Tibial nerve (tissue), 4 donors: Measurements from ENCODE around the gene CAMTA1. TPM values are rescaled to one million over a fixed set of nuclear protein-coding genes. Genes with fewer than 3 reads are reported as not detected.

ENCODE experiments used
- DNase-seq, 2 donors: peaks; one replicate each; pipeline ENCODE4 v3.0.0-alpha.2; 2019; ENCODE audit warnings: low spot score in 2 of 2
- H3K27ac ChIP-seq, 4 donors: fragments of 200-600 bp; sonication (generic) in 3 of 4; one replicate each; pipeline ENCODE4 v1.5.1; 2017 to 2019; ENCODE audit warnings: mild to moderate bottlenecking in 1 of 4
- H3K27me3 ChIP-seq, 2 donors: fragments of 200-600 bp; sonication (generic) in 1 of 2; one replicate each; pipeline versions ENCODE4 v1.5.1 to v1.6.0; 2017 to 2019
- H3K36me3 ChIP-seq, 3 donors: fragments of 200-600 bp; sonication (generic); one replicate each; pipeline ENCODE4 v1.5.1; 2018 to 2019
- H3K4me1 ChIP-seq, 4 donors: fragments of 200-600 bp; sonication (generic) in 3 of 4; one replicate each; pipeline ENCODE4 v1.5.1; 2017 to 2019
- H3K4me3 ChIP-seq, 4 donors: fragments of 200-600 bp; sonication (generic) in 3 of 4; one replicate each; pipeline ENCODE4 v1.5.1; 2017 to 2019; ENCODE audit warnings: mild to moderate bottlenecking in 1 of 4, moderate library complexity in 1 of 4
- H3K9me3 ChIP-seq, 4 donors: fragments of 200-600 bp; sonication (generic) in 3 of 4; one replicate each; pipeline ENCODE4 v1.5.1; 2017 to 2019
- CTCF ChIP-seq, 5 experiments: fragments of 200-600 bp in 3 of 5; fragments of 450-650 bp in 2 of 5; sonication (generic) in 3 of 5; IDR thresholded peaks; one replicate each; pipeline ENCODE4 v1.5.1; 2016 to 2019; ENCODE audit warnings: antibody characterized with exemption in 5 of 5, mild to moderate bottlenecking in 3 of 5, moderate library complexity in 2 of 5
- EP300 ChIP-seq, 2 donors: sonication (generic); formaldehyde crosslinking; IDR thresholded peaks; one replicate each; pipeline ENCODE4 v1.6.1; 2017; ENCODE audit warnings: antibody characterized with exemption in 2 of 2, mild to moderate bottlenecking in 1 of 2
- POLR2A ChIP-seq, 2 donors: fragments of 450-650 bp; IDR thresholded peaks; one replicate each; pipeline ENCODE4 v1.6.1; 2017; ENCODE audit warnings: antibody characterized with exemption in 2 of 2, mild to moderate bottlenecking in 2 of 2, moderate library complexity in 2 of 2
- whole genome bisulfite sequencing, 2 donors: methylation state at CpG; one replicate each; pipeline ENCODE4 v1.1.5; 2018; 5-methylcytosine and 5-hydroxymethylcytosine counted together
- total RNA-seq, 4 donors: library from RNA; depleted of rRNA; stranded (reverse); fragments of >200 nt; gene quantifications; one replicate each; pipeline ENCODE4 v1.1.0, GENCODE V29; 2016

CAMTA1 gene
- total RNA-seq, 4 donors from 2014 or later = 41.8 to 104 (median 87.2) TPM

- DNase-seq = no peak
- no peak for TF ChIP-seq POLR2A (IDR thresholded peaks at IDR 0.05)
- TF ChIP-seq CTCF (IDR thresholded peaks at IDR 0.05) = no peak
- no peak for TF ChIP-seq EP300 (IDR thresholded peaks at IDR 0.05)
- no peaks in the 10 kb centered on the region for H3K9me3 ChIP-seq
Measured at GRCh38 chr1:7658099-7658498, 872.8 kb downstream of the CAMTA1 start.

GRCh38 chr1:7659514-7659913 lies 874.3 kb downstream of the CAMTA1 start:
- Histone ChIP-seq H3K4me1 (no peaks in the 10 kb centered on the region), H3K27ac (no peak overlapping the region), H3K27me3 (no peaks in the 10 kb centered on the region), H3K9me3 (no peaks in the 10 kb centered on the region), H3K4me3 (no peak overlapping the region), H3K36me3 (no peaks in the 10 kb centered on the region)
- TF ChIP-seq EP300 (IDR thresholded peaks at IDR 0.05) (no peak), POLR2A (IDR thresholded peaks at IDR 0.05) (no peak), CTCF (IDR thresholded peaks at IDR 0.05) (no peak)
- no peak for DNase-seq
- 52 to 72% methylated on average over 6 of the region's 6 CpGs for WGBS, 2 donors

More at GRCh38 chr1:7658099-7658498, 872.8 kb downstream of the CAMTA1 start:
- WGBS, 2 donors = 85 to 86% methylated on average over 7 of the region's 7 CpGs
- no peaks in the 10 kb centered on the region for H3K36me3 ChIP-seq
- no peaks in the 10 kb centered on the region for H3K27me3 ChIP-seq
- no peak overlapping the region for H3K4me3 ChIP-seq
- no peaks in the 10 kb centered on the region for H3K4me1 ChIP-seq
- H3K27ac ChIP-seq = no peak overlapping the region

GRCh38 chr1:7663451-7664146 lies 878.3 kb downstream of the CAMTA1 start:
- Histone ChIP-seq H3K9me3 (no peaks in the 10 kb centered on the region), H3K4me3 (no peak overlapping the region), H3K27me3 (no peaks in the 10 kb centered on the region), H3K36me3 (no peaks in the 10 kb centered on the region), H3K27ac (no peak overlapping the region), H3K4me1 (peaks cover 0 to 9% (median 2%) of the 10 kb centered on the region in 4 donors)
- WGBS, 2 donors = 85 to 88% methylated on average over 27 to 29 of the region's 38 CpGs
- TF ChIP-seq POLR2A (IDR thresholded peaks at IDR 0.05) = no peak
- TF ChIP-seq CTCF (IDR thresholded peaks at IDR 0.05) = no peak
- TF ChIP-seq EP300 (IDR thresholded peaks at IDR 0.05) = no peak
- no peak for DNase-seq

- Histone ChIP-seq H3K27ac (no peak overlapping the region), H3K9me3 (no peaks in the 10 kb centered on the region), H3K4me3 (no peak overlapping the region), H3K27me3 (no peaks in the 10 kb centered on the region), H3K36me3 (no peaks in the 10 kb centered on the region), H3K4me1 (peaks cover 0 to 14% (median 2%) of the 10 kb centered on the region in 4 donors)
- TF ChIP-seq EP300 (IDR thresholded peaks at IDR 0.05) (no peak), POLR2A (IDR thresholded peaks at IDR 0.05) (no peak), CTCF (IDR thresholded peaks at IDR 0.05) (no peak)
- WGBS, 2 donors = 89 to 91% methylated on average over 42 to 43 of the region's 48 CpGs
- no peak for DNase-seq
Measured at GRCh38 chr1:7664147-7664892, 879.1 kb downstream of the CAMTA1 start.

- Histone ChIP-seq H3K36me3 (no peaks in the 10 kb centered on the region), H3K4me3 (no peak overlapping the region), H3K4me1 (peaks cover 0 to 20% (median 6%) of the 10 kb centered on the region in 4 donors), H3K27ac (no peak overlapping the region), H3K27me3 (no peaks in the 10 kb centered on the region), H3K9me3 (no peaks in the 10 kb centered on the region)
- TF ChIP-seq POLR2A (IDR thresholded peaks at IDR 0.05) = no peak
- DNase-seq = no peak
- WGBS, 2 donors = 85 to 95% methylated on average over 3 to 19 of the region's 21 CpGs
Measured at GRCh38 chr1:7664893-7665250, 879.6 kb downstream of the CAMTA1 start.
